HepG2 (cell line): ENCODE data around the gene CDC37. TPM values are rescaled to one million over a fixed set of nuclear protein-coding genes. Genes with fewer than 3 reads are reported as not detected.

ENCODE experiments used
- DDIT3 ChIP-seq: sonication (generic); formaldehyde crosslinking; IDR thresholded peaks from 2 replicates; pipeline ENCODE4 v1.4.0; 2020; ENCODE audit warnings: mild to moderate bottlenecking, missing genetic modification reagents
- HOXD1 ChIP-seq: sonication (generic); formaldehyde crosslinking; IDR thresholded peaks from 2 replicates; pipeline ENCODE4 v1.5.0; 2020; ENCODE audit warnings: missing genetic modification reagents
- PRDM4 ChIP-seq: sonication (generic); formaldehyde crosslinking; IDR thresholded peaks from 2 replicates; pipeline ENCODE4 v1.9.0; 2021; ENCODE audit warnings: missing genetic modification reagents, borderline replicate concordance
- SSRP1 ChIP-seq: IDR thresholded peaks from 2 replicates; pipeline ENCODE4 v1.6.1; 2016; ENCODE audit warnings: control low read depth
- ZNF263 ChIP-seq: sonication (generic); formaldehyde crosslinking; IDR thresholded peaks from 2 replicates; pipeline ENCODE4 v1.4.0; 2020; ENCODE audit warnings: missing genetic modification reagents
- ZNF296 ChIP-seq: sonication (generic); formaldehyde crosslinking; conservative IDR thresholded peaks from 2 replicates; pipeline ENCODE4 v1.5.0; 2020; ENCODE audit warnings: mild to moderate bottlenecking, missing genetic modification reagents
- ZNF34 ChIP-seq: sonication (generic); formaldehyde crosslinking; IDR thresholded peaks from 2 replicates; pipeline ENCODE4 v1.4.0; 2020; ENCODE audit warnings: mild to moderate bottlenecking, missing genetic modification reagents, borderline replicate concordance
- ZNF646 ChIP-seq: sonication (generic); formaldehyde crosslinking; IDR thresholded peaks from 2 replicates; pipeline ENCODE4 v1.9.0; 2021; ENCODE audit warnings: mild to moderate bottlenecking, missing genetic modification reagents
- ZNF709 ChIP-seq: sonication (generic); formaldehyde crosslinking; IDR thresholded peaks from 2 replicates; pipeline ENCODE4 v1.5.0; 2020; ENCODE audit warnings: mild to moderate bottlenecking, missing genetic modification reagents
- ZNF841 ChIP-seq: sonication (generic); formaldehyde crosslinking; IDR thresholded peaks from 2 replicates; pipeline ENCODE4 v1.8.1; 2023; ENCODE audit warnings: missing genetic modification reagents, borderline replicate concordance
- polyA plus RNA-seq, 8 experiments: library from polyadenylated mRNA; depleted of rRNA in 3 of 8; stranded (reverse) in 7 of 8; unstranded in 1 of 8; fragments of >200 nt; fragmentation: Illumina TruSeq in 4 of 8; extraction: Trizol in 4 of 8; gene quantifications; 2 replicates each; pipeline versions ENCODE4 v1.2.1 to v1.2.3, GENCODE V29; 2011 to 2016; ENCODE audit warnings: low read depth in 4 of 8, missing spikeins in 1 of 8, mixed read lengths in 1 of 8; ENCODE audit not compliant: insufficient read depth in 1 of 8
- total RNA-seq, 5 experiments: library from RNA; depleted of rRNA; stranded (reverse); fragments of >200 nt; fragmentation: Illumina TruSeq; extraction: Trizol; gene quantifications; 2 replicates each; pipeline ENCODE4 v1.2.3, GENCODE V29; 2016; ENCODE audit warnings: low read depth in 1 of 5
- TF ChIP-seq, protein P1 (sequence below): sonication (generic); formaldehyde crosslinking; IDR thresholded peaks from 2 replicates; pipeline ENCODE4 v1.5.0; 2020; ENCODE audit warnings: missing genetic modification reagents
- TF ChIP-seq, protein P2 (sequence below): sonication (generic); formaldehyde crosslinking; IDR thresholded peaks from 2 replicates; pipeline ENCODE4 v1.5.0; 2020; ENCODE audit warnings: mild to moderate bottlenecking, missing genetic modification reagents
- TF ChIP-seq, protein P3 (sequence below): sonication (generic); formaldehyde crosslinking; IDR thresholded peaks from 2 replicates; pipeline ENCODE4 v1.8.1; 2023; ENCODE audit warnings: mild to moderate bottlenecking, inconsistent platforms, moderate library complexity, missing genetic modification reagents, borderline replicate concordance

CDC37 gene
- total and polyA plus RNA-seq, 2 of the 13 experiments (the other 11 are each of a cell fraction or from before 2014, with no cell fraction given): 158 to 177 TPM

DNA sequence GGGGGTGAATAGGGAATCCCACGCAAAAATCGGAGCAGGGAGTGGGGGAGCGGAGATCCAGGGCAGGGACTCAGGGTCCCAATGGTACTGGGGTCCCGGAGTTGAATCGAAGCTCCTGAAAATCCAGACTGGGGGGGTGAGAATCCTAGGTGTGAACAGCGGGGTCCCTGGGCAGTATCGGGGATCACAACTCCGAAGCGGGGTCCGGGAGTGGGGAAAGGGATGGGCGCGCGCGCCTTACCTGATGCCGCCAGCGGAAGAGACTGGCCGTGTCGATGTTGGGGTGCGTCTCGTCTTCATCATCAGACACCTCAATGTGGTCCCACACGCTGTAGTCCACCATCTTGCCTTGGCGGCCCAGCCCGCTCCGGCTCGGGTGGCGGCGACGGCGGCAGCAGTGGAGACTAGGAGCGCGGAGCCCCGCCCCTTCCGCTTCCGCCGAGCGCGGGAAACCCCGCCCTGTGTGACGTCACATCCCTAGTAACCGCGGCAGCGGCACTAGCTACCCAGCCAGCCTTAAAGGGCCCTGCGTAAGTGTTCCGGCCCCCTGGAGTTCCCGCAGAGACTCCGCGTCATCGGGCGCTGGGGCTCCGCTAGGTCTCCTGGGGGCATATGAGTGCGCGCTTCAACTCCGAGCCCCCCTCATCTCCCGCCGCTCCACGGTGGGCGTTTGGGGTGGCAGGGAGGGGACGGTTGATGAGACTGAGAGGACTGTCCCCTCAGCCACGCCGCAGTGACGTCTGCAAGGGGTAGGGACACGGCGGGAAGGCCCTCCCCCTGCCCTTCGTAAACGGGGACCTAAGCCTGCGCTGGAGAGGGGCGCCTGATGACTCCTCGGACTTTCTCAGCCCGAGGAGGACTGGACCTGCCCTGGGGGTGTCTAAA, at the start of gene CDC37 (continued):
- TF ChIP-seq ZNF263 (CRISPR knock-in tag) (0 out of 2 replicates have a peak, but pooled peaks have one; percentile 25), ZNF646 (CRISPR knock-in tag) (no peak), PRDM4 (CRISPR knock-in tag) (no peak), DDIT3 (CRISPR knock-in tag) (no peak), ZNF296 (CRISPR knock-in tag) (0 out of 2 replicates have a peak, but pooled peaks have one; percentile 53), ZNF841 (CRISPR knock-in tag) (no peak), HOXD1 (CRISPR knock-in tag) (0 out of 2 replicates have a peak, but pooled peaks have one; percentile 41), ZNF709 (CRISPR knock-in tag) (peak; percentile 66; the same call in 1 of the 2 replicates), SSRP1 (no peak), ZNF34 (CRISPR knock-in tag) (no peak)
- TF ChIP-seq, protein P1, sequence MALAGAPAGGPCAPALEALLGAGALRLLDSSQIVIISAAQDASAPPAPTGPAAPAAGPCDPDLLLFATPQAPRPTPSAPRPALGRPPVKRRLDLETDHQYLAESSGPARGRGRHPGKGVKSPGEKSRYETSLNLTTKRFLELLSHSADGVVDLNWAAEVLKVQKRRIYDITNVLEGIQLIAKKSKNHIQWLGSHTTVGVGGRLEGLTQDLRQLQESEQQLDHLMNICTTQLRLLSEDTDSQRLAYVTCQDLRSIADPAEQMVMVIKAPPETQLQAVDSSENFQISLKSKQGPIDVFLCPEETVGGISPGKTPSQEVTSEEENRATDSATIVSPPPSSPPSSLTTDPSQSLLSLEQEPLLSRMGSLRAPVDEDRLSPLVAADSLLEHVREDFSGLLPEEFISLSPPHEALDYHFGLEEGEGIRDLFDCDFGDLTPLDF (CRISPR knock-in tag): peak; percentile 87
- TF ChIP-seq, protein P2, sequence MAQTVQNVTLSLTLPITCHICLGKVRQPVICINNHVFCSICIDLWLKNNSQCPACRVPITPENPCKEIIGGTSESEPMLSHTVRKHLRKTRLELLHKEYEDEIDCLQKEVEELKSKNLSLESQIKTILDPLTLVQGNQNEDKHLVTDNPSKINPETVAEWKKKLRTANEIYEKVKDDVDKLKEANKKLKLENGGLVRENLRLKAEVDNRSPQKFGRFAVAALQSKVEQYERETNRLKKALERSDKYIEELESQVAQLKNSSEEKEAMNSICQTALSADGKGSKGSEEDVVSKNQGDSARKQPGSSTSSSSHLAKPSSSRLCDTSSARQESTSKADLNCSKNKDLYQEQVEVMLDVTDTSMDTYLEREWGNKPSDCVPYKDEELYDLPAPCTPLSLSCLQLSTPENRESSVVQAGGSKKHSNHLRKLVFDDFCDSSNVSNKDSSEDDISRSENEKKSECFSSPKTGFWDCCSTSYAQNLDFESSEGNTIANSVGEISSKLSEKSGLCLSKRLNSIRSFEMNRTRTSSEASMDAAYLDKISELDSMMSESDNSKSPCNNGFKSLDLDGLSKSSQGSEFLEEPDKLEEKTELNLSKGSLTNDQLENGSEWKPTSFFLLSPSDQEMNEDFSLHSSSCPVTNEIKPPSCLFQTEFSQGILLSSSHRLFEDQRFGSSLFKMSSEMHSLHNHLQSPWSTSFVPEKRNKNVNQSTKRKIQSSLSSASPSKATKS (CRISPR knock-in tag): no peak
- TF ChIP-seq, protein P3, sequence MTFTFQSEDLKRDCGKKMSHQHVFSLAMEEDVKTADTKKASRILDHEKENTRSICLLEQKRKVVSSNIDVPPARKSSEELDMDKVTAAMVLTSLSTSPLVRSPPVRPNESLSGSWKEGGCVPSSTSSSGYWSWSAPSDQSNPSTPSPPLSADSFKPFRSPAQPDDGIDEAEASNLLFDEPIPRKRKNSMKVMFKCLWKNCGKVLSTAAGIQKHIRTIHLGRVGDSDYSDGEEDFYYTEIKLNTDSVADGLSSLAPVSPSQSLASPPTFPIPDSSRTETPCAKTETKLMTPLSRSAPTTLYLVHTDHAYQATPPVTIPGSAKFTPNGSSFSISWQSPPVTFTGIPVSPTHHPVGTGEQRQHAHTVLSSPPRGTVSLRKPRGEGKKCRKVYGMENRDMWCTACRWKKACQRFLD (CRISPR knock-in tag): no peak
